NCI-H2171 (cell line): ENCODE data around the gene FLNC.
A peak's percentile ranks its signal among the peaks of the same experiment; 100 is the strongest.

ENCODE experiments used
- DNase-seq: peaks from one replicate; lab custom pipeline; 2025; lab: John Stamatoyannopoulos, UW

Gene FLNC

GRCh38 chr7:128894101-128894440 lies 63.9 kb downstream of the FLNC start:
- no peak for DNase-seq

- DNase-seq: no peak
Observed at GRCh38 chr7:128895320-128895719, 65.1 kb downstream of the FLNC start.

- DNase-seq: no peak
Observed at GRCh38 chr7:128899392-128899791, 69.2 kb downstream of the FLNC start.

DNA sequence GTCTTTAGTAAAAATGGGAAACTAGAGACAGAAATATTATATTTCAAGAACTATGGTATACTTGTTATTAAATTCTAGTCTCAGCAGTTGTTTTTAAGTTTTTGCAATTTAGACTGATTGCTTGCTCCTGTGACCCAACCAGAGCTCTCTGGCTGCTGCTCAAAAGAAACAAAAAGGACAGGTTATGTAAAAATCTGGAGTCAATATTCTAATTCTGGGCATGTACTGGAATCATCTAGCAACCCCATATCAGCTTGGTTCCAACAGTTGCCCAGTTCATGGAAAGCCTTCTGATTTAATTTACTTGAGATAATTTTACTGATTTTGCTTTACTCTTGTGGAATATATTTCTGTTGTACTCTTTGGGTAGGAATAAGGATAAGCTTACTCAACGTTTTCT lies 70.0 kb downstream of the FLNC start:
- no peak for DNase-seq

GRCh38 chr7:128902761-128903585 lies 72.8 kb downstream of the FLNC start:
- no peak for DNase-seq

- no peak for DNase-seq
Observed at GRCh38 chr7:128903621-128904361, 73.6 kb downstream of the FLNC start.

GRCh38 chr7:128904381-128905197 lies 74.4 kb downstream of the FLNC start:
- DNase-seq: peak; percentile 35

- no peak for DNase-seq
Observed at GRCh38 chr7:128906001-128906765, 76.0 kb downstream of the FLNC start.

DNA sequence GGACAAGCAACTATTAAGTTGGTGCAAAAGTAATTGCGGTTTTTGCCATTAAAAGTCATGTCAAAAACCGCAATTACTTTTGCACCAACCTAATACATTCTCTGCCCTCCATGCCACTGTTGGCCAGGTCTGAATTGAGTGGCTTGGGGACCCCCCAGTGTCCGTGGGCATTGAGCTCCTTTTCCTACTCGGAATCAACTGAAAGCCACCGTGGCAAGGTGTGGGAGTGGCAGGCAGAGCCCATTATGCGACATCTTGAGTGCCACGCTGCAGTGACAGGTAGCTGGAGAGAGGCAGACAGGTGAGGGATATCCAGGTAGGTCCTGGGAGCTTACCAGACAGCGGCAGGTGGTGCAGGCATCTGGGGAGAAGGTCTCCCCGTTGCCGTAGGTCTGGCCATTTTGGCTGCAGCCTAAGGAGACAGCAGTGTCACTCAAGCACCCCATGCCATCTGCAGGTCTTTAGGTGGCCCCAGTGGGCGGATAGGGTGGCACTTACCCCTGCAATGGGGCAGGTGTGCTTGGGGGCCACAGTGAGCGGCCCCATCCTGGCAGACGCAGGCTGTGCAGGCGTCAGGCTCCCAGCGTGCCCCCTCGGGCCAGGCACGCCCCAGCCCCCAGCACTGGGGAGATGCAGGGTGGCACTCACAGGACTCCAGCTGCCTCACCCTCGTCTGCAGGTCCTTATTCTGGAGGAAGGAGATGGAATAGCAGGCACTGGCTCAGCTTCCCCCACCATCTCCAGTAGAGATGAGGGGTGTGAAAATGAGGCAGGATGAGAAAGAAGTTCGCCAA lies 76.8 kb downstream of the FLNC start:
- DNase-seq: no peak
